GM23248 (cell line): Measurements from ENCODE around the gene DYNLT1.

Experiments used
- EZH2 ChIP-seq: fragments of 200-600 bp; sonication (generic); IDR thresholded peaks from 2 replicates; pipeline ENCODE4 v1.6.1; 2018; ENCODE audit warnings: antibody characterized with exemption, mild to moderate bottlenecking; ENCODE audit not compliant: insufficient read depth, poor library complexity, severe bottlenecking
- EZH2phosphoT487 ChIP-seq: fragments of 200-600 bp; sonication (generic); IDR thresholded peaks from 2 replicates; pipeline ENCODE4 v1.6.1; 2018; ENCODE audit warnings: antibody characterized with exemption, moderate library complexity, mild to moderate bottlenecking, low read depth; ENCODE audit not compliant: insufficient read depth

GRCh38 chr6:158677906-158678578 is 33.5 kb upstream of the DYNLT1 start:
- TF ChIP-seq EZH2 (no peak), EZH2phosphoT487 (no peak)
